Spleen (tissue), 11 donors: ENCODE data around the gene GRP. TPM values are rescaled to one million over a fixed set of nuclear protein-coding genes. Genes with fewer than 3 reads are reported as not detected.

Experiments
- DNase-seq: peaks from one replicate; pipeline ENCODE4 v3.0.0-alpha.2; 2020
- H3K27ac ChIP-seq, 8 donors: fragments of 200-600 bp; sonication (generic) in 7 of 8; 1 replicate in 4 of 8; 2 replicates in 4 of 8; pipeline versions ENCODE4 v1.5.0 to v1.8.0; 2016 to 2021; ENCODE audit warnings: inconsistent platforms in 4 of 8, mild to moderate bottlenecking in 4 of 8, moderate library complexity in 1 of 8
- H3K27me3 ChIP-seq, 7 donors: fragments of 200-600 bp; sonication (generic) in 6 of 7; replicated peaks in 1 of 7; 1 replicate in 4 of 7; 2 replicates in 3 of 7; pipeline versions ENCODE4 v1.5.0 to v1.8.0; 2016 to 2021; ENCODE audit warnings: inconsistent platforms in 3 of 7, mild to moderate bottlenecking in 1 of 7
- H3K36me3 ChIP-seq, 6 donors: fragments of 200-600 bp; sonication (generic) in 5 of 6; 1 replicate in 4 of 6; 2 replicates in 2 of 6; pipeline versions ENCODE4 v1.5.0 to v1.8.0; 2016 to 2021; ENCODE audit warnings: inconsistent platforms in 2 of 6
- H3K4me1 ChIP-seq, 6 donors: fragments of 200-600 bp; sonication (generic) in 5 of 6; 1 replicate in 3 of 6; 2 replicates in 3 of 6; pipeline versions ENCODE4 v1.5.0 to v1.8.0; 2016 to 2021; ENCODE audit warnings: inconsistent platforms in 3 of 6
- H3K4me3 ChIP-seq, 8 donors: fragments of 200-600 bp; sonication (generic) in 7 of 8; 1 replicate in 4 of 8; 2 replicates in 4 of 8; pipeline versions ENCODE4 v1.5.0 to v1.8.0; 2016 to 2021; ENCODE audit warnings: inconsistent platforms in 4 of 8, mild to moderate bottlenecking in 4 of 8, moderate library complexity in 2 of 8
- H3K9me3 ChIP-seq, 8 donors: fragments of 200-600 bp; sonication (generic) in 7 of 8; 1 replicate in 4 of 8; 2 replicates in 4 of 8; pipeline versions ENCODE4 v1.5.0 to v1.8.0; 2016 to 2021; ENCODE audit warnings: inconsistent platforms in 4 of 8
- CTCF ChIP-seq, 11 experiments: fragments of 200-600 bp in 7 of 11; fragments of 450-650 bp in 4 of 11; sonication (generic) in 4 of 11; IDR thresholded peaks in 8 of 11; conservative IDR thresholded peaks in 3 of 11; 1 replicate in 7 of 11; 2 replicates in 4 of 11; pipeline versions ENCODE4 v1.4.0 to v1.8.0; 2016 to 2021; ENCODE audit warnings: antibody characterized with exemption in 11 of 11, inconsistent platforms in 4 of 11, mild to moderate bottlenecking in 1 of 11
- POLR2A ChIP-seq, 3 donors: fragments of 450-650 bp; IDR thresholded peaks; one replicate each; pipeline ENCODE4 v1.5.1; 2017; ENCODE audit warnings: antibody characterized with exemption in 3 of 3, mild to moderate bottlenecking in 1 of 3
- POLR2AphosphoS5 ChIP-seq, 3 donors: sonication (generic); formaldehyde crosslinking; IDR thresholded peaks; one replicate each; pipeline ENCODE4 v1.5.1; 2017; ENCODE audit warnings: antibody characterized with exemption in 3 of 3
- WGBS, 5 donors: extraction: QIAGEN DNeasy Blood & Tissue Kit in 3 of 5; methylation state at CpG; one replicate each; pipeline versions ENCODE4 v1.1.5 to v1.1.7; 2013 to 2018; 5-methylcytosine and 5-hydroxymethylcytosine counted together
- intact Hi-C: fragments of 100-400 bp; cut with DNase I; formaldehyde crosslinking; loops from one replicate; pipeline ENCODE4 v1.15.0; 2023; ENCODE audit warnings: low total_unique reads
- polyA plus RNA-seq, 3 donors: library from polyadenylated mRNA; stranded (reverse); fragments of 200-250 nt; gene quantifications; one replicate each; pipeline ENCODE4 v1.2.1, GENCODE V29; 2013
- total RNA-seq, 7 donors: library from RNA; depleted of rRNA in 3 of 7; stranded (reverse); fragments of >200 nt in 3 of 7; fragmentation: NEBNext Ultra II Directional in 4 of 7; extraction: Animal tissue kit (Norgen Biotek cat#: 25700) in 4 of 7; gene quantifications; one replicate each; pipeline versions ENCODE4 v1.1.0 to v1.2.1, GENCODE V29; 2016 to 2021
- donor health status: healthy with polysubstance abuse.
- donor health status: DM: no; HTN: no; CAD: no; lungs with moderate emphysema.
- donor health status: DM: no; HTN: no; CAD: no.
- donor health status: Bipolar disorder and iron deficiency.
- donor health status: healthy.
- donor health status: DM: no; HTN: no; CAD: no.
- donor health status: DM: yes; HTN: yes; CAD: no.

GRP gene
- total and polyA plus RNA-seq, 10 donors = not detected

DNA sequence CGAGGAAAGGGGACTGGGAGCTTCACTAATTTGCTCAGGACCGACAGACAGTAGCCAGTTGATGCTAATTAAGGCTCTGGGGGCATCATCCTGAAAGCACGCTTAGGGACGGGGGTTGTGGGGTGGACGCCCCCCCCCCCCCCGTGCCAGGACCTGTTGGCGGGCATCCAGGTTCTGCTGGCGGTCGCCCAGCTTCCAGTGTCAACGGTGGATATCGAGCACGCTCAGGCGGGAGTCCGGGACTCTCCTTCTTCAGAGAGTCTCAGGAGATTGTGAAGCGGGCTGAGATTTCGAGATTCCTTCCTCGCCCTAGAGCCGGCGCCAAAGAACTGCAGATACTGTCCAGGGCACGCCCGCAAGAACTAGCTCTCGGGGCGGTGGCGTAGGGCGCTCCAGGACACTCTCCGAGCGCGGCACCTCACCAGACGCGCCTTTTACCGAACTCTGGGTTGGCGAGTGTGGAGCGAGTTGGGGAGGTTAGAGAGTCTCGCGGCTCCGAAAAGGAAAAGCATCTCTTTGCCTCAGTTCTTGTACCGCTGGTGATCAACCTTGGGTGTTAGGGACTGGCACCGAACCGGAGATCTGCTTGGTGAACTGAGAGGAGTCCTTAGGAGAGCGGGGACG is 47.7 kb downstream of the GRP start:
- Histone ChIP-seq H3K4me1 (peaks cover 2 to 55% (median 38%) of the 10 kb centered on the region in 6 donors), H3K4me3 (no peak overlapping the region), H3K36me3 (no peaks in the 10 kb centered on the region), H3K27ac (no peak overlapping the region), H3K27me3 (peaks cover 22 to 100% (median 97%) of the 10 kb centered on the region in 7 donors), H3K9me3 (peaks cover 0 to under 1% (median 0%) of the 10 kb centered on the region in 8 donors)
- intact Hi-C loops = no loop called here
- TF ChIP-seq CTCF (IDR thresholded peaks at IDR 0.05 in 8 of 11, conservative IDR thresholded peaks at IDR 0.05 in 3 of 11) (no peak), POLR2AphosphoS5 (IDR thresholded peaks at IDR 0.05) (no peak), POLR2A (IDR thresholded peaks at IDR 0.05) (no peak)
- peak; percentile 41 for DNase-seq
- WGBS, 5 donors = 3 to 8% (median 3%) methylated on average over 19 to 41 of the region's 41 CpGs

GRCh38 chr18:59268127-59268720 is 48.3 kb downstream of the GRP start:
- Histone ChIP-seq H3K4me1 (peaks cover 7 to 61% (median 44%) of the 10 kb centered on the region in 6 donors), H3K27me3 (peaks cover 28 to 100% (median 97%) of the 10 kb centered on the region in 7 donors)
- WGBS, 5 donors = 9 to 12% (median 10%) methylated on average over 28 of the region's 28 CpGs

DNA sequence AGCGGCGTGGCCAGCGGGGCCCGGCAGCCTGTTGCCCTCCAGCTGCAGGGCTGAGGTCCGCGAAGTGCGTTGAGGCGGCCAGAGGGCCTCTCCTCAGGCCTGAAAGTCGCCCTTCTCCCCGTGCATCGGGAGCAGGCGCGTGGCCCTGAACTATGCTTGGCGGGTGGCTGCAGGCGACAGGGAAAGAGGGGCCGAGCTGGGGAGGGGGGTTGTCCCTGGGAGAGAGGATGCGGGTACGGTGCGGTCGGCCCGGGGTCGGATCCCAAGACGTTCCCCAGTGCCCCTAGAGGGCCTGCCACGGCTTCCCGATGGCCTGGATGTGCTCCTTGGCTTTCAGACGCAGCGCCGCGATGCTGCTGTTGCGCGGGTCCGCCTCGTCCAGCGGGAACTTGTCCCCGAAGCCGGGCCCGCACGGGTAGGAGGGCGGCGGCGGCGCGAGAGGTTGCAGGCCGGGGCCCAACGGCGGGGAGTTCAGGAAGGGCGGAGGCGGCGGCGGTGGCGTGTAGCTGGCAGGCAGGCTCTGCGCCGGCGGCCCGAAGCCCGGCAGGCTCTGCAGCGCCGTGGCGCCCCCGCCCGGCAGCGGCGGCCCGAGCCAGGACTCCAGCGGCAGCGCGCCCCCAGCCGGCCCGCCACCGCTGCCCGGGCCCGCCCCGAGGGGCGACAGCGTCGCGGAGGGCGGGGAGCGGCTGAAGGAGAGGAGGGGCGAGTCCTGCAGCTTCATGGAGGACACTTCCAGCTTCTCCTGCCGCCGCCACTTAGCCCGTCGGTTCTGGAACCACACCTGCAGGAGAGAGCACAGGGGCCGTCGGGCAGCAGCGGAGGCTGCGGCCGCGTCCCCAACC is 49.0 kb downstream of the GRP start:
- Histone ChIP-seq H3K27ac (no peak overlapping the region), H3K9me3 (no peaks in the 10 kb centered on the region), H3K4me1 (peaks cover 10 to 68% (median 51%) of the 10 kb centered on the region in 6 donors), H3K36me3 (no peaks in the 10 kb centered on the region), H3K27me3 (peaks cover 30 to 100% (median 99%) of the 10 kb centered on the region in 7 donors), H3K4me3 (peak overlapping the region in 7 of 8 donors; percentile 10 to 61 (median 21))
- DNase-seq = peak; percentile 75
- TF ChIP-seq POLR2AphosphoS5 (IDR thresholded peaks at IDR 0.05) (no peak), CTCF (IDR thresholded peaks at IDR 0.05 in 8 of 11, conservative IDR thresholded peaks at IDR 0.05 in 3 of 11) (no peak), POLR2A (IDR thresholded peaks at IDR 0.05) (no peak)
- 0 to 5% (median 3%) methylated on average over 30 to 90 of the region's 90 CpGs for WGBS, 5 donors
- intact Hi-C loops = no loop called here

More at GRCh38 chr18:59268127-59268720, 48.3 kb downstream of the GRP start:
- no peaks in the 10 kb centered on the region for H3K36me3 ChIP-seq
- H3K9me3 ChIP-seq = no peaks in the 10 kb centered on the region
- H3K27ac ChIP-seq = no peak overlapping the region
- intact Hi-C loops = no loop called here
- DNase-seq = peak; percentile 41
- no peak for TF ChIP-seq POLR2AphosphoS5 (IDR thresholded peaks at IDR 0.05)
- no peak for TF ChIP-seq CTCF (IDR thresholded peaks at IDR 0.05 in 8 of 11, conservative IDR thresholded peaks at IDR 0.05 in 3 of 11)
- no peak for TF ChIP-seq POLR2A (IDR thresholded peaks at IDR 0.05)
- peak overlapping the region in 3 of 8 donors; percentile 22 to 61 (median 23) for H3K4me3 ChIP-seq
